Neuronal stem cell (in vitro differentiated cells): ENCODE results near the gene CDC6.

Experiments
- DNase-seq: peaks from one replicate; pipeline ENCODE4 v3.0.0-alpha.2; 2013; ENCODE audit warnings: low spot score
- H2AFZ ChIP-seq: one replicate; pipeline ENCODE4 v1.6.1; 2013; ENCODE audit warnings: mild to moderate bottlenecking, low read length, inconsistent platforms
- H2AK5ac ChIP-seq: 2 replicates; pipeline ENCODE4 v1.6.1; 2013; ENCODE audit warnings: low read depth, mild to moderate bottlenecking, inconsistent platforms, low read length, moderate library complexity, mixed read lengths
- H2BK120ac ChIP-seq: 2 replicates; pipeline ENCODE4 v1.6.1; 2013; ENCODE audit warnings: low read depth, mild to moderate bottlenecking, inconsistent platforms, low read length, moderate library complexity, mixed read lengths
- H2BK12ac ChIP-seq: one replicate; pipeline ENCODE4 v1.6.1; 2013; ENCODE audit warnings: low read length, inconsistent platforms
- H2BK15ac ChIP-seq: 2 replicates; pipeline ENCODE4 v1.6.1; 2013; ENCODE audit warnings: mild to moderate bottlenecking, low read length, inconsistent platforms, mixed read lengths
- H2BK5ac ChIP-seq: one replicate; pipeline ENCODE4 v1.6.1; 2013; ENCODE audit warnings: inconsistent platforms, mild to moderate bottlenecking, low read length, moderate library complexity
- H3K14ac ChIP-seq: one replicate; pipeline ENCODE4 v1.6.1; 2013; ENCODE audit warnings: low read length, inconsistent platforms
- H3K18ac ChIP-seq: 2 replicates; pipeline ENCODE4 v1.6.1; 2013; ENCODE audit warnings: low read length, inconsistent platforms
- H3K23ac ChIP-seq: 2 replicates; pipeline ENCODE4 v1.6.1; 2013; ENCODE audit warnings: low read depth, mild to moderate bottlenecking, mixed read lengths, low read length, inconsistent platforms; ENCODE audit not compliant: poor library complexity
- H3K27ac ChIP-seq: replicated peaks from 3 replicates; pipeline ENCODE4 v1.5.1; 2013; ENCODE audit warnings: low read length, inconsistent platforms
- H3K27me3 ChIP-seq, 3 experiments: 2 replicates each; pipeline ENCODE4 v1.6.1; 2013; ENCODE audit warnings: low read length in 3 of 3, mild to moderate bottlenecking in 2 of 3, inconsistent platforms in 1 of 3, low read depth in 1 of 3, mixed read lengths in 1 of 3, moderate library complexity in 1 of 3; ENCODE audit not compliant: control insufficient read depth in 3 of 3, insufficient read depth in 3 of 3
- H3K36me3 ChIP-seq, 2 donors: replicated peaks in 1 of 2; 2 replicates each; pipeline ENCODE4 v1.6.1; 2013; ENCODE audit warnings: low read length in 2 of 2; ENCODE audit not compliant: control insufficient read depth in 2 of 2, insufficient read depth in 2 of 2
- H3K4ac ChIP-seq: 2 replicates; pipeline ENCODE4 v1.6.1; 2013; ENCODE audit warnings: inconsistent platforms, mild to moderate bottlenecking, low read length, moderate library complexity
- H3K4me1 ChIP-seq, 2 donors: 1 replicate in 1 of 2; 2 replicates in 1 of 2; pipeline ENCODE4 v1.6.1; 2013; ENCODE audit warnings: low read length in 2 of 2, low read depth in 1 of 2; ENCODE audit not compliant: control insufficient read depth in 2 of 2, insufficient read depth in 1 of 2
- H3K4me2 ChIP-seq: one replicate; pipeline ENCODE4 v1.6.1; 2013; ENCODE audit warnings: mild to moderate bottlenecking, low read length, inconsistent platforms; ENCODE audit not compliant: insufficient read depth, poor library complexity, severe bottlenecking
- H3K4me3 ChIP-seq, 2 donors: 2 replicates each; pipeline ENCODE4 v1.5.1; 2013; ENCODE audit warnings: low read length in 2 of 2, mild to moderate bottlenecking in 2 of 2, inconsistent platforms in 1 of 2, moderate library complexity in 1 of 2
- H3K79me1 ChIP-seq: one replicate; pipeline ENCODE4 v1.6.1; 2013; ENCODE audit warnings: low read depth, mild to moderate bottlenecking, inconsistent platforms, low read length, moderate library complexity
- H3K9ac ChIP-seq: one replicate; pipeline ENCODE4 v1.6.1; 2013; ENCODE audit warnings: mild to moderate bottlenecking, low read depth, low read length, inconsistent platforms; ENCODE audit not compliant: poor library complexity
- H3K9me3 ChIP-seq, 2 donors: replicated peaks in 1 of 2; 2 replicates each; pipeline versions ENCODE3 to v1.6.1; 2013; ENCODE audit warnings: low read length in 2 of 2, mild to moderate bottlenecking in 2 of 2, inconsistent platforms in 1 of 2, low read depth in 1 of 2, mixed read lengths in 1 of 2, moderate library complexity in 1 of 2; ENCODE audit not compliant: control insufficient read depth in 2 of 2, insufficient read depth in 1 of 2
- H4K8ac ChIP-seq: one replicate; pipeline ENCODE4 v1.6.1; 2013; ENCODE audit warnings: low read depth, mild to moderate bottlenecking, inconsistent platforms, low read length, moderate library complexity
- H4K91ac ChIP-seq: one replicate; pipeline ENCODE4 v1.6.1; 2013; ENCODE audit warnings: low read length, low read depth, mild to moderate bottlenecking, inconsistent platforms; ENCODE audit not compliant: poor library complexity
- WGBS, 2 donors: extraction: QIAGEN DNeasy Blood & Tissue Kit; methylation state at CpG; one replicate each; pipeline ENCODE4 v1.1.7; 2013; ENCODE audit warnings: missing lambda C conversion rate in 2 of 2, mixed read lengths in 1 of 2; ENCODE audit not compliant: insufficient read length in 2 of 2, insufficient replicate concordance in 1 of 2; ENCODE audit errors: extremely low coverage in 2 of 2; 5-methylcytosine and 5-hydroxymethylcytosine counted together

The CDC6 gene

GRCh38 chr17:40343219-40344119, 55.8 kb downstream of the CDC6 start:
- Histone ChIP-seq H3K9me3 (no peaks in the 10 kb centered on the region), H3K4me2 (peak overlapping the region; percentile 86), H3K4me3 (peak overlapping the region; percentile 18 to 86), H3K23ac (no peak overlapping the region), H3K36me3 (no peaks in the 10 kb centered on the region), H2BK15ac (peak overlapping the region; percentile 97), H3K18ac (peak overlapping the region; percentile 72), H3K27me3 (peaks cover 0 to 16% (median 2%) of the 10 kb centered on the region in 3 experiments), H3K9ac (no peak overlapping the region), H3K4ac (no peak overlapping the region), H2BK5ac (no peak overlapping the region), H2BK12ac (peak overlapping the region; percentile 49), H2AFZ (no peak overlapping the region), H3K79me1 (peaks cover 5% of the 10 kb centered on the region), H3K4me1 (peaks cover 57 to 63% of the 10 kb centered on the region in 2 donors), H3K27ac (no peak overlapping the region), H4K91ac (no peak overlapping the region), H3K14ac (no peak overlapping the region), H4K8ac (no peak overlapping the region), H2AK5ac (peak overlapping the region; percentile 47), H2BK120ac (no peak overlapping the region)
- DNase-seq = no peak
- WGBS, 2 donors = no CpG with 5 or more reads among the region's 15 CpGs

GRCh38 chr17:40344421-40345160, 56.9 kb downstream of the CDC6 start:
- H3K14ac ChIP-seq = no peak overlapping the region
- H2BK120ac ChIP-seq = peak overlapping the region; percentile 92
- H4K91ac ChIP-seq = no peak overlapping the region
- peaks cover 0 to 16% (median 2%) of the 10 kb centered on the region in 3 experiments for H3K27me3 ChIP-seq
- peak overlapping the region in 1 of 2 donors; percentile 46 for H3K4me3 ChIP-seq
- DNase-seq = no peak
- no peak overlapping the region for H3K9ac ChIP-seq
- peaks cover 5% of the 10 kb centered on the region for H3K79me1 ChIP-seq
- H4K8ac ChIP-seq = no peak overlapping the region
- H3K18ac ChIP-seq = peak overlapping the region; percentile 85
- peak overlapping the region; percentile 10 for H2BK5ac ChIP-seq
- peak overlapping the region; percentile 49 for H2BK12ac ChIP-seq
- H3K27ac ChIP-seq = no peak overlapping the region
- H3K9me3 ChIP-seq = no peaks in the 10 kb centered on the region
- H2AFZ ChIP-seq = peak overlapping the region; percentile 84
- peak overlapping the region; percentile 15 for H2AK5ac ChIP-seq
- H2BK15ac ChIP-seq = peak overlapping the region; percentile 97
- H3K23ac ChIP-seq = peak overlapping the region; percentile 52
- H3K4ac ChIP-seq = no peak overlapping the region
- H3K4me2 ChIP-seq = peak overlapping the region; percentile 59
- H3K36me3 ChIP-seq = peaks cover 4 to 7% of the 10 kb centered on the region in 2 donors
- peaks cover 63 to 64% of the 10 kb centered on the region in 2 donors for H3K4me1 ChIP-seq
- no CpG with 5 or more reads among the region's 7 CpGs for WGBS, 2 donors

- Histone ChIP-seq H3K36me3 (peaks cover 4 to 12% of the 10 kb centered on the region in 2 donors), H2BK15ac (peak overlapping the region; percentile 68), H3K4ac (no peak overlapping the region), H3K23ac (peak overlapping the region; percentile 1), H3K9me3 (no peaks in the 10 kb centered on the region), H3K4me3 (peak overlapping the region; percentile 46 to 65), H3K27ac (no peak overlapping the region), H4K91ac (no peak overlapping the region), H2AK5ac (peak overlapping the region; percentile 48), H3K79me1 (peaks cover 7% of the 10 kb centered on the region), H3K4me2 (peak overlapping the region; percentile 59), H3K4me1 (peaks cover 71% of the 10 kb centered on the region in 2 donors), H2BK5ac (no peak overlapping the region), H2AFZ (peak overlapping the region; percentile 84), H3K27me3 (peaks cover 0 to 16% (median 2%) of the 10 kb centered on the region in 3 experiments), H3K9ac (peak overlapping the region; percentile 80), H4K8ac (no peak overlapping the region), H3K18ac (peak overlapping the region; percentile 94), H2BK120ac (peak overlapping the region; percentile 92), H3K14ac (peak overlapping the region; percentile 49), H2BK12ac (no peak overlapping the region)
- no CpG with 5 or more reads among the region's 45 CpGs for WGBS, 2 donors
- DNase-seq = peak; percentile 72
These were observed 57.7 kb downstream of the CDC6 start for GRCh38 chr17:40345161-40345993.
